Trophoblast cell (in vitro differentiated cells and primary cell): ENCODE results near the gene B4GALNT3.

Experiments
- DNase-seq, 2 donors: peaks; one replicate each; pipeline ENCODE4 v3.0.0-alpha.2; 2016
- H2AFZ ChIP-seq: 2 replicates; pipeline ENCODE4 v1.6.1; 2013; ENCODE audit warnings: low read length, moderate library complexity, mild to moderate bottlenecking; ENCODE audit not compliant: insufficient read depth, poor library complexity
- H2AK5ac ChIP-seq: 2 replicates; pipeline ENCODE4 v1.6.1; 2013; ENCODE audit warnings: mild to moderate bottlenecking, low read length
- H2BK120ac ChIP-seq: 2 replicates; pipeline ENCODE4 v1.6.1; 2013; ENCODE audit warnings: low read length, mild to moderate bottlenecking, moderate library complexity; ENCODE audit not compliant: insufficient read depth, poor library complexity
- H2BK12ac ChIP-seq: 2 replicates; pipeline ENCODE4 v1.6.1; 2013; ENCODE audit warnings: mild to moderate bottlenecking, low read length, moderate library complexity
- H2BK5ac ChIP-seq: 2 replicates; pipeline ENCODE4 v1.6.1; 2013; ENCODE audit warnings: low read length, low read depth, moderate library complexity, mild to moderate bottlenecking; ENCODE audit not compliant: poor library complexity
- H3K14ac ChIP-seq: 2 replicates; pipeline ENCODE4 v1.6.1; 2013; ENCODE audit warnings: mild to moderate bottlenecking, low read length
- H3K18ac ChIP-seq: 2 replicates; pipeline ENCODE4 v1.6.1; 2013; ENCODE audit warnings: mild to moderate bottlenecking, low read length
- H3K23ac ChIP-seq: 2 replicates; pipeline ENCODE4 v1.6.1; 2013; ENCODE audit warnings: low read length
- H3K27ac ChIP-seq: 2 replicates; pipeline ENCODE4 v1.5.1; 2013; ENCODE audit warnings: low read depth, mild to moderate bottlenecking, inconsistent platforms, low read length, moderate library complexity
- H3K27me3 ChIP-seq: 2 replicates; pipeline ENCODE4 v1.6.1; 2013; ENCODE audit warnings: inconsistent platforms, mild to moderate bottlenecking, low read length, moderate library complexity; ENCODE audit not compliant: insufficient read depth
- H3K36me3 ChIP-seq, 2 experiments: 1 replicate in 1 of 2; 2 replicates in 1 of 2; pipeline ENCODE4 v1.6.1; 2013; ENCODE audit warnings: low read length in 2 of 2, mild to moderate bottlenecking in 2 of 2, moderate library complexity in 1 of 2; ENCODE audit not compliant: insufficient read depth in 2 of 2, control insufficient read depth in 1 of 2
- H3K4ac ChIP-seq: 2 replicates; pipeline ENCODE4 v1.6.1; 2013; ENCODE audit warnings: low read depth, mild to moderate bottlenecking, low read length, moderate library complexity
- H3K4me1 ChIP-seq, 2 experiments: 1 replicate in 1 of 2; 2 replicates in 1 of 2; pipeline ENCODE4 v1.6.1; 2013; ENCODE audit warnings: low read length in 2 of 2, mild to moderate bottlenecking in 2 of 2, moderate library complexity in 1 of 2; ENCODE audit not compliant: insufficient read depth in 2 of 2, control insufficient read depth in 1 of 2
- H3K4me2 ChIP-seq: 2 replicates; pipeline ENCODE4 v1.6.1; 2013; ENCODE audit warnings: inconsistent platforms, mild to moderate bottlenecking, low read length, moderate library complexity
- H3K4me3 ChIP-seq: 2 replicates; pipeline ENCODE4 v1.5.1; 2013; ENCODE audit warnings: mild to moderate bottlenecking, low read depth, low read length, inconsistent platforms
- H3K79me1 ChIP-seq: one replicate; pipeline ENCODE4 v1.6.1; 2013; ENCODE audit warnings: low read length
- H3K79me2 ChIP-seq: 2 replicates; pipeline ENCODE4 v1.6.1; 2013; ENCODE audit warnings: low read length, mild to moderate bottlenecking; ENCODE audit not compliant: control insufficient read depth, insufficient read depth, poor library complexity
- H3K9ac ChIP-seq: 2 replicates; pipeline ENCODE4 v1.6.1; 2013; ENCODE audit warnings: mild to moderate bottlenecking, low read length
- H3K9me3 ChIP-seq: 2 replicates; pipeline ENCODE4 v1.6.1; 2013; ENCODE audit warnings: low read depth, mild to moderate bottlenecking, control low read depth, inconsistent platforms, low read length; ENCODE audit not compliant: insufficient read depth
- H4K12ac ChIP-seq: 2 replicates; pipeline ENCODE4 v1.6.1; 2013; ENCODE audit warnings: low read depth, mild to moderate bottlenecking, low read length, moderate library complexity
- H4K8ac ChIP-seq: 2 replicates; pipeline ENCODE4 v1.6.1; 2013; ENCODE audit warnings: low read depth, mild to moderate bottlenecking, low read length, moderate library complexity
- H4K91ac ChIP-seq: one replicate; pipeline ENCODE4 v1.6.1; 2013; ENCODE audit warnings: low read depth, mild to moderate bottlenecking, low read length, moderate library complexity
- WGBS: extraction: QIAGEN DNeasy Blood & Tissue Kit; methylation state at CpG from one replicate; pipeline ENCODE4 v1.1.7; 2013; ENCODE audit warnings: missing lambda C conversion rate; ENCODE audit not compliant: insufficient read length, insufficient coverage; ENCODE audit errors: extremely low coverage; 5-methylcytosine and 5-hydroxymethylcytosine counted together

B4GALNT3 gene

GRCh38 chr12:450438-450837 lies 9.3 kb upstream of the B4GALNT3 start:
- Histone ChIP-seq H3K79me1 (no peaks in the 10 kb centered on the region), H3K14ac (no peak overlapping the region), H3K27me3 (no peaks in the 10 kb centered on the region), H3K9ac (no peak overlapping the region), H2BK120ac (no peak overlapping the region), H4K12ac (no peak overlapping the region), H3K23ac (no peak overlapping the region), H3K27ac (no peak overlapping the region), H3K9me3 (peaks cover 2% of the 10 kb centered on the region), H4K91ac (no peak overlapping the region), H3K4ac (no peak overlapping the region), H3K4me2 (no peak overlapping the region), H3K4me1 (no peaks in the 10 kb centered on the region), H2BK12ac (no peak overlapping the region), H3K79me2 (no peaks in the 10 kb centered on the region), H4K8ac (no peak overlapping the region), H2BK5ac (no peak overlapping the region), H2AFZ (no peak overlapping the region), H3K4me3 (no peak overlapping the region), H3K36me3 (no peaks in the 10 kb centered on the region), H3K18ac (no peak overlapping the region), H2AK5ac (no peak overlapping the region)
- WGBS, result no CpG with 5 or more reads among the region's 3 CpGs
- no peak for DNase-seq

- H3K9me3 ChIP-seq, result peaks cover 2% of the 10 kb centered on the region
- no peak overlapping the region for H2AK5ac ChIP-seq
Observed at GRCh38 chr12:452667-453210, 7.0 kb upstream of the B4GALNT3 start.

GRCh38 chr12:454833-455232 lies 4.9 kb upstream of the B4GALNT3 start:
- H2AK5ac ChIP-seq, result no peak overlapping the region
- no peak overlapping the region for H3K23ac ChIP-seq
- no peak overlapping the region for H3K4me2 ChIP-seq
- H3K79me2 ChIP-seq, result no peaks in the 10 kb centered on the region
- H2BK12ac ChIP-seq, result no peak overlapping the region
- H3K9me3 ChIP-seq, result peaks cover 2% of the 10 kb centered on the region
- no peak overlapping the region for H2BK5ac ChIP-seq
- peaks cover 6% of the 10 kb centered on the region for H3K27me3 ChIP-seq
- no peak overlapping the region for H3K4ac ChIP-seq
- H3K14ac ChIP-seq, result no peak overlapping the region
- no peaks in the 10 kb centered on the region for H3K36me3 ChIP-seq
- no peaks in the 10 kb centered on the region for H3K79me1 ChIP-seq
- no peak overlapping the region for H3K4me3 ChIP-seq
- H3K9ac ChIP-seq, result no peak overlapping the region
- no peak for DNase-seq
- peaks cover 4 to 5% of the 10 kb centered on the region in 2 experiments for H3K4me1 ChIP-seq
- H2AFZ ChIP-seq, result no peak overlapping the region
- WGBS, result no CpG with 5 or more reads among the region's 1 CpG
- no peak overlapping the region for H4K91ac ChIP-seq
- H3K27ac ChIP-seq, result no peak overlapping the region
- H4K12ac ChIP-seq, result no peak overlapping the region
- H3K18ac ChIP-seq, result no peak overlapping the region
- H2BK120ac ChIP-seq, result no peak overlapping the region
- H4K8ac ChIP-seq, result no peak overlapping the region

More at GRCh38 chr12:452667-453210, 7.0 kb upstream of the B4GALNT3 start:
- no peak overlapping the region for H2AFZ ChIP-seq
- H2BK12ac ChIP-seq, result no peak overlapping the region
- H4K12ac ChIP-seq, result no peak overlapping the region
- no CpG with 5 or more reads among the region's 25 CpGs for WGBS
- H3K14ac ChIP-seq, result no peak overlapping the region
- no peaks in the 10 kb centered on the region for H3K4me1 ChIP-seq
- no peak overlapping the region for H2BK5ac ChIP-seq
- H3K4me2 ChIP-seq, result no peak overlapping the region
- no peak overlapping the region for H2BK120ac ChIP-seq
- H3K4ac ChIP-seq, result no peak overlapping the region
- no peak overlapping the region for H3K27ac ChIP-seq
- H3K18ac ChIP-seq, result no peak overlapping the region
- no peaks in the 10 kb centered on the region for H3K79me2 ChIP-seq
- no peak overlapping the region for H3K4me3 ChIP-seq
- peak in 1 of 2 donors; percentile 17 for DNase-seq
- no peak overlapping the region for H3K23ac ChIP-seq
- H3K9ac ChIP-seq, result no peak overlapping the region
- H4K91ac ChIP-seq, result no peak overlapping the region
- H3K79me1 ChIP-seq, result no peaks in the 10 kb centered on the region
- H3K27me3 ChIP-seq, result no peaks in the 10 kb centered on the region
- no peaks in the 10 kb centered on the region for H3K36me3 ChIP-seq
- no peak overlapping the region for H4K8ac ChIP-seq

DNA sequence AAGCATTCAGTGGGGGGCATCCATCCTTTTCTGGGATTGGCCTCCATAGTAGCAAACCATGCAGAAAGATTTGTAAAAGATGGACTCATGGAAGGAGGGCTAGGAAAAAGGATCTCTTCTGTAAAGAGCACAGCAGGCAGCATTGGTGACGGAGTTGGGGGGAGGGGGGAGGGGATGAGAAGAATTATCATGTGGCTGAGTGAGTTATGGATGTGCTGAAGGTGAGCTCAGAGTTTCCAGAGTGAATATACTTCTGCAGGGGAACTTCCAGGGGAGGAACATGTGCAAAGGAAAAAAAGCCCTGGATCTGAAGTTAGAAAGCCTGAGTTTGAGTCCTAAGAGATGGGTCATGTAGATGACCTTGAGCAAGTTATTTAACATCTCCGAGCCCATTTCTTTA lies 3.9 kb upstream of the B4GALNT3 start:
- DNase-seq, result no peak
- no peak overlapping the region for H4K91ac ChIP-seq
- no peak overlapping the region for H3K4ac ChIP-seq
- no peak overlapping the region for H3K18ac ChIP-seq
- H4K8ac ChIP-seq, result no peak overlapping the region
- H3K36me3 ChIP-seq, result no peaks in the 10 kb centered on the region
- H3K4me1 ChIP-seq, result peaks cover 6 to 7% of the 10 kb centered on the region in 2 experiments
- no peak overlapping the region for H4K12ac ChIP-seq
- no peak overlapping the region for H2BK12ac ChIP-seq
- H3K27me3 ChIP-seq, result peaks cover 15% of the 10 kb centered on the region
- WGBS, result no CpG with 5 or more reads among the region's 2 CpGs
- H2AK5ac ChIP-seq, result no peak overlapping the region
- peaks cover 2% of the 10 kb centered on the region for H3K79me2 ChIP-seq
- H3K4me3 ChIP-seq, result no peak overlapping the region
- no peaks in the 10 kb centered on the region for H3K79me1 ChIP-seq
- no peak overlapping the region for H3K27ac ChIP-seq
- no peak overlapping the region for H2BK5ac ChIP-seq
- H2AFZ ChIP-seq, result no peak overlapping the region
- H3K23ac ChIP-seq, result no peak overlapping the region
- H3K9ac ChIP-seq, result no peak overlapping the region
- no peak overlapping the region for H3K14ac ChIP-seq
- H3K9me3 ChIP-seq, result peaks cover 2% of the 10 kb centered on the region
- H2BK120ac ChIP-seq, result no peak overlapping the region
- H3K4me2 ChIP-seq, result no peak overlapping the region
